22Rv1 (cell line): ENCODE data around the gene TXLNB.

Source experiments
- CTCF ChIP-seq: fragments of 450-650 bp; IDR thresholded peaks from 2 replicates; pipeline ENCODE4 v1.5.1; 2017; ENCODE audit warnings: mild to moderate bottlenecking
- ZFX ChIP-seq: fragments of 450-650 bp; IDR thresholded peaks from 2 replicates; pipeline ENCODE4 v1.6.1; 2017; ENCODE audit warnings: antibody characterized with exemption, borderline replicate concordance

- no peak for TF ChIP-seq CTCF
- no peak for TF ChIP-seq ZFX
Observed at GRCh38 chr6:139323511-139324300, 31.9 kb upstream of the TXLNB start.
